Measurements from ENCODE around the gene PTPRN2.

PTPRN2 gene

DNA sequence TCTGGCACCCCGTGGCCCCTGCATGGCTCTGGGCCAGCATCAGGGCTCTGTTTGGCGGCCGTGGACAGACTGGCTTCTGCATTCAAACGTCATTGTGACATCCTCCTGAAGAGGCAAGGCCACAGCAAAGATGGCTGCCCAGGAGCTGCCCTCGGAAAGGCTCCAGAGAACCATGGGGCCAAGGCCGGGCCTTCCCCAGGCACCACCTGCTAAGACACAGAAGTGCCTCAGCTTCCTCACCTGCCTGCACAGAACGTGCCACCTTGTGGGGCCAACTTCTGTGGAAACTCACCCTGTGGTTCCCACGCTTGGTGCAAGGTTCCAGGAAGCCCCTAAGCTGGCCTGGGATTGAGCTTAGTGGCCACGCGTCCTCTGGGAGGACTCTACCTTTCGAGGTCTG is 396.9 kb downstream of the PTPRN2 start:
- Histone ChIP-seq H3K79me2 (no peaks in the 10 kb centered on the region), H3K27ac (no peak overlapping the region), H3K4me3 (ENCODE audit: low read depth, low read length) (no peak overlapping the region), H3K9me3 (ENCODE audit: control insufficient read depth, low read length) (no peaks in the 10 kb centered on the region), H3K36me3 (ENCODE audit: control insufficient read depth, insufficient read depth, low read length) (no peaks in the 10 kb centered on the region), H3K4me1 (no peaks in the 10 kb centered on the region), H3K9ac (no peak overlapping the region), H3K4me2 (ENCODE audit: low read length) (no peak overlapping the region), H3K27me3 (ENCODE audit: control insufficient read depth, insufficient read depth, low read length) (no peaks in the 10 kb centered on the region), H2AFZ (no peak overlapping the region)
- TF ChIP-seq, protein P1, sequence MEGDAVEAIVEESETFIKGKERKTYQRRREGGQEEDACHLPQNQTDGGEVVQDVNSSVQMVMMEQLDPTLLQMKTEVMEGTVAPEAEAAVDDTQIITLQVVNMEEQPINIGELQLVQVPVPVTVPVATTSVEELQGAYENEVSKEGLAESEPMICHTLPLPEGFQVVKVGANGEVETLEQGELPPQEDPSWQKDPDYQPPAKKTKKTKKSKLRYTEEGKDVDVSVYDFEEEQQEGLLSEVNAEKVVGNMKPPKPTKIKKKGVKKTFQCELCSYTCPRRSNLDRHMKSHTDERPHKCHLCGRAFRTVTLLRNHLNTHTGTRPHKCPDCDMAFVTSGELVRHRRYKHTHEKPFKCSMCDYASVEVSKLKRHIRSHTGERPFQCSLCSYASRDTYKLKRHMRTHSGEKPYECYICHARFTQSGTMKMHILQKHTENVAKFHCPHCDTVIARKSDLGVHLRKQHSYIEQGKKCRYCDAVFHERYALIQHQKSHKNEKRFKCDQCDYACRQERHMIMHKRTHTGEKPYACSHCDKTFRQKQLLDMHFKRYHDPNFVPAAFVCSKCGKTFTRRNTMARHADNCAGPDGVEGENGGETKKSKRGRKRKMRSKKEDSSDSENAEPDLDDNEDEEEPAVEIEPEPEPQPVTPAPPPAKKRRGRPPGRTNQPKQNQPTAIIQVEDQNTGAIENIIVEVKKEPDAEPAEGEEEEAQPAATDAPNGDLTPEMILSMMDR (IDR thresholded peaks at IDR 0.05) = no peak

DNA sequence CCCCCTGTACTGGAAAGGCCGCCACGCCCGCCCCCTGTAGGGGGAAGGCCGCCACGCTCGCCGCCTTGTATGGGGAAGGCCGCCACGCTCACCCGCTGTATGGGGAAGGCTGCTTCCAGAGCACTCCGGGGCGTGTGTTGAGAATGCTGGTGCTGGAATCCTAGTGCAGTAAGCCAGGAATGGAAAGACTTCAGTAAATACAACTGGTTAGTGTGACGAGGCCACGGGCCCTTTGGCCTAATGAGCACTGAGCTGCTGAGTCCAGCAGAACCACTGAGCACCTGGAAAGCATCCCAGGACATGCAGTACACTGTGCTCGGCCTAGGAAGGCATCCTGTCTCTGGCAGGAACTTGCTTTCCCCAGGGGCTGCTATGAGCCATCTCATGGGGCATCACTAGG is 398.9 kb downstream of the PTPRN2 start:
- Histone ChIP-seq H3K4me2 (ENCODE audit: low read length) (no peak overlapping the region), H3K36me3 (ENCODE audit: control insufficient read depth, insufficient read depth, low read length) (no peaks in the 10 kb centered on the region)
- TF ChIP-seq, protein P1 (IDR thresholded peaks at IDR 0.05) = no peak

DNA sequence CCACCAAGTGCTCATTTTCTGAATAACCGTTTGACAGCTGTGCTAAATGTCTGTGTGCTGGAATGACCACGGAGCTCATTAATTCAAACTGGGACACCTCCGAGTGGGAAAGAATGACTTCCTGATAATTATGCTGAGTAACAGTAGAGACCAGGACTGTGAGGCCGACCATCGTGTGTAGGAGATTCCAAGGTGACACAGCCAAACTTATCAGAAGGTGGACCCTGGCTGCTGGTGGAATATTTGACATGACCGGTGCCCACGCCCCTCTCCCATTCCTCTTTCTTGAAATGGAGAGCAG is 400.0 kb downstream of the PTPRN2 start:
- TF ChIP-seq, protein P1 (IDR thresholded peaks at IDR 0.05) = no peak

More for the DNA sequence above, 398.9 kb downstream of the PTPRN2 start:
- Histone ChIP-seq H3K27me3 (ENCODE audit: control insufficient read depth, insufficient read depth, low read length) (no peaks in the 10 kb centered on the region), H3K9me3 (ENCODE audit: control insufficient read depth, low read length) (no peaks in the 10 kb centered on the region), H3K79me2 (no peaks in the 10 kb centered on the region), H2AFZ (no peak overlapping the region), H3K4me3 (ENCODE audit: low read depth, low read length) (no peak overlapping the region), H3K4me1 (no peaks in the 10 kb centered on the region), H3K9ac (no peak overlapping the region), H3K27ac (no peak overlapping the region)

DNA sequence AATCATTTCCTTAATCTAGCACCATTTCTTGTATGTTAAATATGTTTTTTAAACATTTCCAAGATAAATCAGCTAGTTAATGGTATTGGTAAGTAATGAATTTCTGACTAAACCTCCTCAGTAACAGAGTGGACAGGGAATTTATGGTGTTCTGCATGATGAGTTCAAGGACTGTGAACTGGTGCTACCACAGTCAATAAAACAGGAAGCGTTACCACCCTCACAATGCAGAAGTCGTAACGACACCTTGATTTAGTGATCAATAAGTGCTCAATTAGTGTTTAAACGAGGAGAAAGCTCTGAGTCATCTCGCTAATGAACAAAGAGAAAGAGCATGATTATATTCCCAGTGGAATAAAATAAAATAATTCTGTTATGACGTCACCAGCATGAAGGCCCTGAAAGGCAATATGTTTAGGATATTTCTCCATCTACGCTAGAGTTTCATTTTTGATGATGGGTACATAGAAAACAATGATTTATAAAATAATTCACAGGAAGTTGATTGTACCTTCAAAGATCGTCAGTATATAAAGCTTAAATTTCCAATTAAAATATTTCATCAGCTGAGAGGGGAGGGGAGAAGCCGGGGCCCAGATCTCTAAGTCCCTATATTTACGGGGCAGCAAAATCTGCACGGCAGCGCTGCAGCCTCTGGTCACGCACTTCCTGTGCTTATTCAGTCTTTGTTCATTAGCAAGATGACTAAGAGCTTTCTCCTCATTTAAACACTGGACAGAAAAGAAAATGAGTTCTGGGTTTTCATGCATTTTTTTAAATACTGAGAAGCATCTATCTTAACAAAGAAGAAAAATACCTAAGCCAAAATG is 400.5 kb downstream of the PTPRN2 start:
- Histone ChIP-seq H3K4me2 (ENCODE audit: low read length) (no peak overlapping the region), H3K27me3 (ENCODE audit: control insufficient read depth, insufficient read depth, low read length) (no peaks in the 10 kb centered on the region), H3K27ac (no peak overlapping the region), H3K36me3 (ENCODE audit: control insufficient read depth, insufficient read depth, low read length) (no peaks in the 10 kb centered on the region), H3K9me3 (ENCODE audit: control insufficient read depth, low read length) (no peaks in the 10 kb centered on the region), H3K9ac (no peak overlapping the region), H3K4me3 (ENCODE audit: low read depth, low read length) (no peak overlapping the region), H3K79me2 (no peaks in the 10 kb centered on the region), H2AFZ (no peak overlapping the region), H3K4me1 (no peaks in the 10 kb centered on the region)
- TF ChIP-seq, protein P1 (IDR thresholded peaks at IDR 0.05) = no peak

More for the DNA sequence above, 400.0 kb downstream of the PTPRN2 start:
- no peak overlapping the region for H3K9ac ChIP-seq
- H3K4me3 ChIP-seq (ENCODE audit: low read depth, low read length) = no peak overlapping the region
- no peaks in the 10 kb centered on the region for H3K4me1 ChIP-seq
- no peaks in the 10 kb centered on the region for H3K27me3 ChIP-seq (ENCODE audit: control insufficient read depth, insufficient read depth, low read length)
- no peaks in the 10 kb centered on the region for H3K79me2 ChIP-seq
- no peak overlapping the region for H3K4me2 ChIP-seq (ENCODE audit: low read length)
- no peaks in the 10 kb centered on the region for H3K36me3 ChIP-seq (ENCODE audit: control insufficient read depth, insufficient read depth, low read length)
- H3K27ac ChIP-seq = no peak overlapping the region
- H2AFZ ChIP-seq = no peak overlapping the region
- no peaks in the 10 kb centered on the region for H3K9me3 ChIP-seq (ENCODE audit: control insufficient read depth, low read length)

DNA sequence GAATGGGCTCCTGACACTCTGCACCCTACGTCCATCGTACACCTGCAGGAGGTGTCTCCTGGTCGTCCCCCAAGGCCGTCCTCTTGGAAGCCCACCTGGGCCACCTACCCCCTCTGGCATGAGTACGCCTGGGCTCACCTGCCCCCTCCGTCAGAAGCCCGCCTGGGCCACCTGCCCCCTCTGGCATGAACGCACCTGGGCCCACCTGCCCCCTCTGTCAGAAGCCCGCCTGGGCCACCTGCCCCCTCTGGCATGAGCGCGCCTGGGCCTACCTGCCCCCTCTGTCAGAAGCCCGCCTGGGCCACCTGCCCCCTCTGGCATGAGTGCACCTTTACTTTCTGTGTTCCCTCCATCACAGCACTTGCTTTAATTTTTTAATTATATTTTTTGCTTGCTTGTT is 401.2 kb downstream of the PTPRN2 start:
- H3K79me2 ChIP-seq = no peaks in the 10 kb centered on the region
- TF ChIP-seq, protein P1 (IDR thresholded peaks at IDR 0.05) = no peak

More for the DNA sequence above, 401.2 kb downstream of the PTPRN2 start:
- Histone ChIP-seq H2AFZ (no peak overlapping the region), H3K36me3 (ENCODE audit: control insufficient read depth, insufficient read depth, low read length) (no peaks in the 10 kb centered on the region), H3K4me2 (ENCODE audit: low read length) (no peak overlapping the region), H3K27ac (no peak overlapping the region), H3K9me3 (ENCODE audit: control insufficient read depth, low read length) (no peaks in the 10 kb centered on the region), H3K27me3 (ENCODE audit: control insufficient read depth, insufficient read depth, low read length) (no peaks in the 10 kb centered on the region), H3K4me3 (ENCODE audit: low read depth, low read length) (no peak overlapping the region), H3K9ac (no peak overlapping the region), H3K4me1 (no peaks in the 10 kb centered on the region)

All from parathyroid adenoma (tissue), 2 donors.